Lung (tissue), 12 donors: Measurements from ENCODE around the gene CEND1. TPM values are rescaled to one million over a fixed set of nuclear protein-coding genes. Genes with fewer than 3 reads are reported as not detected.

Source experiments
- ATAC-seq: fragments of 200-7000 bp; cut with Tn5 transposase; one replicate; pipeline ENCODE4 v1.9.1; 2020; ENCODE audit warnings: moderate number of reproducible peaks; ENCODE audit not compliant: insufficient read depth, low FRiP score
- DNase-seq, 3 donors: peaks; one replicate each; pipeline ENCODE4 v3.0.0-alpha.2; 2013 to 2017
- H3K27ac ChIP-seq, 2 donors: one replicate each; pipeline ENCODE4 v1.5.1; 2013; ENCODE audit warnings: mild to moderate bottlenecking in 2 of 2, moderate library complexity in 2 of 2, control low read depth in 1 of 2, inconsistent platforms in 1 of 2, low read depth in 1 of 2, low read length in 1 of 2
- H3K27me3 ChIP-seq, 3 donors: one replicate each; pipeline ENCODE4 v1.5.1; 2013; ENCODE audit warnings: low read length in 2 of 3; ENCODE audit not compliant: control insufficient read depth in 3 of 3, insufficient read depth in 3 of 3
- H3K36me3 ChIP-seq, 4 donors: one replicate each; pipeline ENCODE4 v1.5.1; 2013; ENCODE audit warnings: low read length in 4 of 4, mild to moderate bottlenecking in 1 of 4, moderate library complexity in 1 of 4; ENCODE audit not compliant: control insufficient read depth in 4 of 4, insufficient read depth in 4 of 4
- H3K4me1 ChIP-seq, 5 donors: one replicate each; pipeline ENCODE4 v1.5.1; 2013; ENCODE audit warnings: low read length in 5 of 5, mild to moderate bottlenecking in 2 of 5, moderate library complexity in 1 of 5; ENCODE audit not compliant: control insufficient read depth in 5 of 5, insufficient read depth in 5 of 5
- H3K4me3 ChIP-seq: one replicate; pipeline ENCODE4 v1.5.1; 2013; ENCODE audit warnings: mild to moderate bottlenecking, control low read depth, moderate library complexity
- H3K9ac ChIP-seq, 2 donors: one replicate each; pipeline ENCODE4 v1.5.1; 2013; ENCODE audit warnings: low read length in 2 of 2, control low read depth in 1 of 2; ENCODE audit not compliant: insufficient read depth in 1 of 2
- H3K9me3 ChIP-seq, 4 donors: one replicate each; pipeline ENCODE4 v1.5.1; 2013; ENCODE audit warnings: low read length in 3 of 4, mild to moderate bottlenecking in 1 of 4, moderate library complexity in 1 of 4; ENCODE audit not compliant: control insufficient read depth in 4 of 4, insufficient read depth in 3 of 4
- CTCF ChIP-seq: IDR thresholded peaks from 2 replicates; pipeline ENCODE4 v1.5.1; 2012; ENCODE audit warnings: mild to moderate bottlenecking; ENCODE audit errors: control extremely low read depth, extremely low read depth
- WGBS, 2 donors: extraction: QIAGEN DNeasy Blood & Tissue Kit; methylation state at CpG; one replicate each; pipeline ENCODE4 v1.1.7; 2013; 5-methylcytosine and 5-hydroxymethylcytosine counted together
- polyA plus RNA-seq, 2 donors: library from polyadenylated mRNA; stranded (reverse); fragments of 200-250 nt; gene quantifications; one replicate each; pipeline ENCODE4 v1.2.1, GENCODE V29; 2013
- total RNA-seq, 2 donors: library from RNA; depleted of rRNA in 1 of 2; stranded (reverse); fragments of >200 nt in 1 of 2; gene quantifications; one replicate each; pipeline ENCODE4 v1.2.1, GENCODE V29; 2014 to 2021
- donor health status: control.
- donor health status: control.
- donor health status: Bipolar disorder and iron deficiency.
- donor health status: healthy.
- donor health status: DM: yes; HTN: yes; CAD: no.

Gene CEND1
- total and polyA plus RNA-seq, 4 donors: 0.10 to 0.18 (median 0.14) TPM; not detected in 1

DNA sequence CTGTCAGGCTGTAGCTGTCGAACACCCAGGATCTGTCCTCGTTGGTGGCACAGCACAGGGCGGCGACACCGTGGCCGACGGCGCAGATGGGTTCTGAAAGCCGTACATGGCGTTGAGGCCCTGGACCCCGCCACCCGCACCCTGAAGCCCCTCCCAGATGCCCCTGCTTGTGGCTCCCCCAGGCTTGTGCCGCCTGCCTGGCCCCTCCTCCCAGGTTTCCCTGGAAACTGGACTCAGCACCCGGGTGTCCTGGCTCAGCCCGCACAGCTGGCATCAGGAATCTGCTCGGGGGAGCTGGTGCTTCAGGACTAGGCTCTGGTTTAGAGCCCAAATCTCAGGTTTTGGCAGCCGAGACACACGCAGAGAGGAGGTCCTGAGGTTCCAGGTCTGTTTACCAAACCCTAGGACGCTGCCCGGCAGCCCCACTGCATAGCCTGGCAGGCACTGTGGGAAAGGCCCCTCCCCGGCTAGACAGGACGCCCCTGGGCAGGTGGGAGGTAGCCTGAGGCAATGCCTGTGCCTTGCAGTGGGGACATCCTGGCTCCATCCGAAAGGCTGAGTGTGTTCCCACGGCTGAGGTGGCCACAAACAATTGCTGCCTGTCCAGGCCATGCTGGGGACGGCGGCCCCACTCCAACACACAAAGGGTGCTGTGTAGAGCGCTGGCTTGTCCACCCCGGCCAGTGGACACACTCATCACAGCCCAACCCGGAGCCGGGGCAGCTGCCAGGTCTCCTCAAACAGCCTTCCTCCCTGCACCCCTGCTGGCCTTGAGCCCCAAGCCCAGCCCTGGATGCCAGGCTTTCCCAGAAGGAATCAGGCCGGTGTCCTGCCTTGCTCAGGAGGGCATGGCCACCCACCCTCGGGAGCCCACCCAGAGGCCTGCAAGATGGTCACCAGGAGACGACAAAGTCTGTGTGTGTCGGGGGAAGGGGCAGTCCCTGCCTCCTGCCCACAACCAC lies 17.2 kb downstream of the CEND1 start:
- H3K4me1 ChIP-seq: peaks cover 0 to 12% (median 3%) of the 10 kb centered on the region in 5 donors
- no peaks in the 10 kb centered on the region for H3K9me3 ChIP-seq
- no peak overlapping the region for H3K27ac ChIP-seq
- no peak for DNase-seq
- TF ChIP-seq CTCF: no peak
- H3K36me3 ChIP-seq: peaks cover 0 to 39% (median 8%) of the 10 kb centered on the region in 4 donors
- H3K27me3 ChIP-seq: no peaks in the 10 kb centered on the region
- no peak for ATAC-seq
- no peak overlapping the region for H3K4me3 ChIP-seq
- no peak overlapping the region for H3K9ac ChIP-seq
- WGBS, 2 donors: 89 to 90% methylated on average over 34 of the region's 34 CpGs

DNA sequence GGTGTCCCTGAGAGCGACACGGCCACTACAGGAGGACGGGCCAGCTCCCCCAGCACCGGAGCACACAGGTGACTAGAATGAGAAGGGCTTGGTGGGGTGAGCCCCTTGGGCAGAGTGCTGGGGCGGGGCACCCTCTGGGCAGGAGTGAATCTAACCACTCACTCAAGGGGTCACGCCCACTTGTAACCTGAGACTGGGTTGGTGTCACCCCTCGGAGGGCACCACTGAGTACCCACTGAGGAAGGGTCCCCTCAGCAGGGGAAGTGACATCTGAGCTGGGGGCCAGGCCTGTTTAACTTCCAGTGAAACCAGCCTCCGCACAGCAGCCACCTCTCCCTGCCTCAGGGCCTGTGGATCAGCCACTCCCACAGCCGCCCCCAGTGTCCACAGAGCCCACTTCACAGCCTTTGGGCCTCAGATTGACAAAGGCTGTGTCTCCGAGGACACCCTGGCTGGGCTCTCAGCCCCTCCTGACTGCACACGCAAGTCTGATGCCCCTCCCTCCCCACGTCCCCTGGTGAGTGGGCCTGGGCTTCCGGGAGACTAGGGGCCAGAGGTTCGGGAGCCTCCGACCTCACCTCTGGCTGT lies 18.2 kb downstream of the CEND1 start:
- H3K4me3 ChIP-seq: no peak overlapping the region
- no peak for TF ChIP-seq CTCF
- H3K27ac ChIP-seq: no peak overlapping the region
- WGBS, 2 donors: 86 to 90% methylated on average over 15 of the region's 15 CpGs
- H3K9ac ChIP-seq: no peak overlapping the region
- peaks cover 0 to 12% (median 3%) of the 10 kb centered on the region in 5 donors for H3K4me1 ChIP-seq
- H3K36me3 ChIP-seq: peaks cover 0 to 45% (median 12%) of the 10 kb centered on the region in 4 donors
- DNase-seq (no peak), ATAC-seq (no peak)
- H3K27me3 ChIP-seq: no peaks in the 10 kb centered on the region
- no peaks in the 10 kb centered on the region for H3K9me3 ChIP-seq

DNA sequence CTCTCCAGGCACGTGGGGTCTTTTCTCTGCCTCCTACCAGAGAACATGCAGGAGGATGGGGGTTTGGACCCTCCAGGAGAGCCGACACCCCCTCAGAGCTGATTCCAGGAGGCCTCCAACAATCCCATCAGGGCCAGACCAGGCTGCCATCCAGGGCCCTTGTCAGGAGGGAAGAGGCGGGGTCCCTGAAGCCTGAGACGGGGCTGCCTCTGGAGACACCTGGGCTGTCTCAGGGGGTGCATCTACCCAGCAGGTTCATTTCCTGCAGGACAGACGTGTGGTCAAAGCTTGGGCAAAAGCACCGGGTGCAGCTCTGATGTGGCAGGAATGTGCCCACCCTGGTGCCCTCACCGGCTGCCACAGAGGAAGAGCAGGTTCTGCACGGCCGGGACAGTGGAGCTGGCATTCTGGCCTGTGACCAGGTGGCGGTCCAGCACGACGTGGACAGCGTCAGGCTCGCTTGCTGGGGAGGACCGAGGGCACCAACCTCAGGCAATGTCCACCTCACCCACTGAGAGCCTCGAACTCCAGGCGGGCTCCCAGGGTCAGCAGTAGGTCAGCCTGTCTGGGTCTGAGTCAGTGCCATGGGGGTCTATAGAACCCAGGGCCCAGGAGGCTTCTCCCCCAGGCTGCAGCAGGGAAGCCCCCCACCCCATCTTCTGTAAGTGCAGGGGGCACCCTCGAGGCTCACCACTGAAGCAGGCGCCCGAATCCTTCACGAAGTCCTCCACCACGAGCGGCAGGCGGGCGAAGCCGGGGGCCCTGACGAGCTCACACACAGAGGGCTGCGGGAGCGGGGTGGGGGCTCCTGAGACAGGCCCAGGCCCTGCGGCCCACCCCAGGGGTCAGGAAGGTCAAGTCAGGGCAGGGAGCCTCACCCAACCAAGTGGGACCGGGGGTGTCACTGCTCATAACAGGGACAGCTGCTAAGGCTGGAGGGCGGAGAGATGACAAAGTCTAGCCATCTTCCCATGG lies 19.0 kb downstream of the CEND1 start:
- DNase-seq: no peak
- no peak overlapping the region for H3K27ac ChIP-seq
- H3K27me3 ChIP-seq: no peaks in the 10 kb centered on the region
- H3K9me3 ChIP-seq: no peaks in the 10 kb centered on the region
- peaks cover 0 to 8% (median 0%) of the 10 kb centered on the region in 5 donors for H3K4me1 ChIP-seq
- peaks cover 0 to 50% (median 15%) of the 10 kb centered on the region in 4 donors for H3K36me3 ChIP-seq
- H3K9ac ChIP-seq: no peak overlapping the region
- H3K4me3 ChIP-seq: no peak overlapping the region
- ATAC-seq: no peak
- 91 to 95% methylated on average over 32 of the region's 32 CpGs for WGBS, 2 donors
- TF ChIP-seq CTCF: no peak
